ENCODE measurements around the gene TMEM123. TPM values are rescaled to one million over a fixed set of nuclear protein-coding genes. Genes with fewer than 3 reads are reported as not detected.

TMEM123 gene
- total and polyA plus RNA-seq, 2 of the 13 experiments (the other 11 are each of a cell fraction or from before 2014, with no cell fraction given) = 365 to 2,761 TPM

GRCh38 chr11:102438311-102439062 lies 14.1 kb downstream of the TMEM123 start (continued):
- no peak for TF ChIP-seq ATF7 (IDR thresholded peaks at IDR 0.05)
- 0 out of 2 replicates have a peak, but pooled peaks have one; percentile 21 for TF ChIP-seq ATF7 (CRISPR knock-in tag; IDR thresholded peaks at IDR 0.05)
- TF ChIP-seq REPIN1 (CRISPR knock-in tag; IDR thresholded peaks at IDR 0.05; ENCODE audit: borderline replicate concordance, low read depth) = peak; percentile 64; the same call in 1 of the 2 replicates
- TF ChIP-seq PHF8 (CRISPR knock-in tag; IDR thresholded peaks at IDR 0.05) = peak; percentile 44; the same call in 1 of the 2 replicates
- no peak for TF ChIP-seq ZNF780A (CRISPR knock-in tag; IDR thresholded peaks at IDR 0.05)
- TF ChIP-seq PITX1 (CRISPR knock-in tag; IDR thresholded peaks at IDR 0.05) = peak; percentile 62; the same call in 1 of the 2 replicates
- peak; percentile 65; the same call in 1 of the 2 replicates for TF ChIP-seq MYC (CRISPR knock-in tag; IDR thresholded peaks at IDR 0.05; ENCODE audit: borderline replicate concordance)
- TF ChIP-seq TFDP1 (CRISPR knock-in tag; IDR thresholded peaks at IDR 0.05; ENCODE audit: borderline replicate concordance) = peak; percentile 64; the same call in 1 of the 2 replicates
- peak; percentile 59; the same call in 1 of the 2 replicates for TF ChIP-seq ZNF317 (CRISPR knock-in tag; IDR thresholded peaks at IDR 0.05)
- no peak for TF ChIP-seq TEAD2 (CRISPR knock-in tag; IDR thresholded peaks at IDR 0.05)
- TF ChIP-seq, protein P1, sequence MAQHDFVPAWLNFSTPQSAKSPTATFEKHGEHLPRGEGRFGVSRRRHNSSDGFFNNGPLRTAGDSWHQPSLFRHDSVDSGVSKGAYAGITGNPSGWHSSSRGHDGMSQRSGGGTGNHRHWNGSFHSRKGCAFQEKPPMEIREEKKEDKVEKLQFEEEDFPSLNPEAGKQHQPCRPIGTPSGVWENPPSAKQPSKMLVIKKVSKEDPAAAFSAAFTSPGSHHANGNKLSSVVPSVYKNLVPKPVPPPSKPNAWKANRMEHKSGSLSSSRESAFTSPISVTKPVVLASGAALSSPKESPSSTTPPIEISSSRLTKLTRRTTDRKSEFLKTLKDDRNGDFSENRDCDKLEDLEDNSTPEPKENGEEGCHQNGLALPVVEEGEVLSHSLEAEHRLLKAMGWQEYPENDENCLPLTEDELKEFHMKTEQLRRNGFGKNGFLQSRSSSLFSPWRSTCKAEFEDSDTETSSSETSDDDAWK (CRISPR knock-in tag; IDR thresholded peaks at IDR 0.05) = no peak
- TF ChIP-seq ZNF281 (CRISPR knock-in tag; IDR thresholded peaks at IDR 0.05; ENCODE audit: borderline replicate concordance) = peak; percentile 99
- TF ChIP-seq ZNF83 (CRISPR knock-in tag; IDR thresholded peaks at IDR 0.05; ENCODE audit: borderline replicate concordance) = no peak
- no peak for TF ChIP-seq ARNTL (CRISPR knock-in tag; IDR thresholded peaks at IDR 0.05)
- TF ChIP-seq, protein P2, sequence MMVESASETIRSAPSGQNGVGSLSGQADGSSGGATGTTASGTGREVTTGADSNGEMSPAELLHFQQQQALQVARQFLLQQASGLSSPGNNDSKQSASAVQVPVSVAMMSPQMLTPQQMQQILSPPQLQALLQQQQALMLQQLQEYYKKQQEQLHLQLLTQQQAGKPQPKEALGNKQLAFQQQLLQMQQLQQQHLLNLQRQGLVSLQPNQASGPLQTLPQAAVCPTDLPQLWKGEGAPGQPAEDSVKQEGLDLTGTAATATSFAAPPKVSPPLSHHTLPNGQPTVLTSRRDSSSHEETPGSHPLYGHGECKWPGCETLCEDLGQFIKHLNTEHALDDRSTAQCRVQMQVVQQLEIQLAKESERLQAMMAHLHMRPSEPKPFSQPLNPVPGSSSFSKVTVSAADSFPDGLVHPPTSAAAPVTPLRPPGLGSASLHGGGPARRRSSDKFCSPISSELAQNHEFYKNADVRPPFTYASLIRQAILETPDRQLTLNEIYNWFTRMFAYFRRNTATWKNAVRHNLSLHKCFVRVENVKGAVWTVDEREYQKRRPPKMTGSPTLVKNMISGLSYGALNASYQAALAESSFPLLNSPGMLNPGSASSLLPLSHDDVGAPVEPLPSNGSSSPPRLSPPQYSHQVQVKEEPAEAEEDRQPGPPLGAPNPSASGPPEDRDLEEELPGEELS (CRISPR knock-in tag; IDR thresholded peaks at IDR 0.05) = peak; percentile 64
- TF ChIP-seq GATAD2A (CRISPR knock-in tag; IDR thresholded peaks at IDR 0.05) = peak; percentile 83
- TF ChIP-seq POGZ (CRISPR knock-in tag; IDR thresholded peaks at IDR 0.05) = peak; percentile 57
- no peak for TF ChIP-seq ZNF124 (CRISPR knock-in tag; IDR thresholded peaks at IDR 0.05)
- peak; percentile 70 for TF ChIP-seq ZFP91 (CRISPR knock-in tag; IDR thresholded peaks at IDR 0.05; ENCODE audit: borderline replicate concordance)
- no peak for TF ChIP-seq SOX6 (IDR thresholded peaks at IDR 0.05)
- peak; percentile 79 for TF ChIP-seq SOX6 (CRISPR knock-in tag; IDR thresholded peaks at IDR 0.05)

Measured in HepG2 (cell line).